Tibial nerve (tissue), 4 donors: ENCODE data around the gene RPL37A. TPM values are rescaled to one million over a fixed set of nuclear protein-coding genes. Genes with fewer than 3 reads are reported as not detected.
A peak's percentile ranks its signal among the peaks of the same experiment; 100 is the strongest.

Experiments used
- DNase-seq, 2 donors: peaks; one replicate each; pipeline ENCODE4 v3.0.0-alpha.2; 2019; ENCODE audit warnings: low spot score in 2 of 2
- H3K27ac ChIP-seq, 4 donors: fragments of 200-600 bp; sonication (generic) in 3 of 4; one replicate each; pipeline ENCODE4 v1.5.1; 2017 to 2019; ENCODE audit warnings: mild to moderate bottlenecking in 1 of 4
- H3K27me3 ChIP-seq, 2 donors: fragments of 200-600 bp; sonication (generic) in 1 of 2; one replicate each; pipeline versions ENCODE4 v1.5.1 to v1.6.0; 2017 to 2019
- H3K36me3 ChIP-seq, 3 donors: fragments of 200-600 bp; sonication (generic); one replicate each; pipeline ENCODE4 v1.5.1; 2018 to 2019
- H3K4me1 ChIP-seq, 4 donors: fragments of 200-600 bp; sonication (generic) in 3 of 4; one replicate each; pipeline ENCODE4 v1.5.1; 2017 to 2019
- H3K4me3 ChIP-seq, 4 donors: fragments of 200-600 bp; sonication (generic) in 3 of 4; one replicate each; pipeline ENCODE4 v1.5.1; 2017 to 2019; ENCODE audit warnings: mild to moderate bottlenecking in 1 of 4, moderate library complexity in 1 of 4
- H3K9me3 ChIP-seq, 4 donors: fragments of 200-600 bp; sonication (generic) in 3 of 4; one replicate each; pipeline ENCODE4 v1.5.1; 2017 to 2019
- CTCF ChIP-seq, 5 experiments: fragments of 200-600 bp in 3 of 5; fragments of 450-650 bp in 2 of 5; sonication (generic) in 3 of 5; IDR thresholded peaks; one replicate each; pipeline ENCODE4 v1.5.1; 2016 to 2019; ENCODE audit warnings: antibody characterized with exemption in 5 of 5, mild to moderate bottlenecking in 3 of 5, moderate library complexity in 2 of 5
- EP300 ChIP-seq, 2 donors: sonication (generic); formaldehyde crosslinking; IDR thresholded peaks; one replicate each; pipeline ENCODE4 v1.6.1; 2017; ENCODE audit warnings: antibody characterized with exemption in 2 of 2, mild to moderate bottlenecking in 1 of 2
- POLR2A ChIP-seq, 2 donors: fragments of 450-650 bp; IDR thresholded peaks; one replicate each; pipeline ENCODE4 v1.6.1; 2017; ENCODE audit warnings: antibody characterized with exemption in 2 of 2, mild to moderate bottlenecking in 2 of 2, moderate library complexity in 2 of 2
- WGBS, 2 donors: methylation state at CpG; one replicate each; pipeline ENCODE4 v1.1.5; 2018; 5-methylcytosine and 5-hydroxymethylcytosine counted together
- total RNA-seq, 4 donors: library from RNA; depleted of rRNA; stranded (reverse); fragments of >200 nt; gene quantifications; one replicate each; pipeline ENCODE4 v1.1.0, GENCODE V29; 2016

The RPL37A gene
- total RNA-seq, 4 donors from 2014 or later = 1,138 to 2,228 (median 1,396) TPM

- no peak for DNase-seq
- H3K4me3 ChIP-seq = no peak overlapping the region
- H3K4me1 ChIP-seq = no peaks in the 10 kb centered on the region
- no peaks in the 10 kb centered on the region for H3K27me3 ChIP-seq
- H3K27ac ChIP-seq = no peak overlapping the region
- TF ChIP-seq EP300 (IDR thresholded peaks at IDR 0.05) = no peak
- no peak for TF ChIP-seq POLR2A (IDR thresholded peaks at IDR 0.05)
- no peak for TF ChIP-seq CTCF (IDR thresholded peaks at IDR 0.05)
- 83 to 89% methylated on average over 7 of the region's 7 CpGs for WGBS, 2 donors
- no peaks in the 10 kb centered on the region for H3K9me3 ChIP-seq
- peaks cover 0 to 24% (median 0%) of the 10 kb centered on the region in 3 donors for H3K36me3 ChIP-seq
These were observed 12.4 kb upstream of the RPL37A start for GRCh38 chr2:216486271-216486670.

DNA sequence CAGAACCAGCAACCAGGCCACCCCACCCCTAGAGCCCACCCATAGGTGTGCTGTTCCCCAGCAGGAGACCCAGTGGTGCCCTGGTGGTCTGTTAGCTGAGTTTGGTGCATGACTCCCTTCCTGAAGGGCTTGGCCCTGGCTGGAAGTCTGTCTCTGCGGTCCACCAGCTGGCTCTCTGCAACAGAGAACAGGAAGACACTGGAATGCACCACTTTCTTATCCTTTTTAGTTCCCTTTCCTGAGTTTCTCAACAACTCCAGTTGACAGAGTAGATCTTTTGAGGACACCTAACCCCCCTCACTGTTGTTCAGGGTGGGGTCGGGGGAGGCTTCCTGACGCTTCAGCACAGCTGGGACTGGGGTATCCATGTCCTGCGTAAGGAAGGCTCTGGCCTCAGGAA is 11.9 kb upstream of the RPL37A start:
- H3K36me3 ChIP-seq = peaks cover 0 to 20% (median 0%) of the 10 kb centered on the region in 3 donors
- no peaks in the 10 kb centered on the region for H3K4me1 ChIP-seq
- no peak overlapping the region for H3K4me3 ChIP-seq
- 68 to 69% methylated on average over 4 of the region's 4 CpGs for WGBS, 2 donors
- peak overlapping the region in 1 of 4 donors; percentile 37 for H3K27ac ChIP-seq
- no peak for DNase-seq
- peak in 1 of 2 donors; percentile 13 for TF ChIP-seq EP300 (IDR thresholded peaks at IDR 0.05)
- no peak for TF ChIP-seq CTCF (IDR thresholded peaks at IDR 0.05)
- no peaks in the 10 kb centered on the region for H3K9me3 ChIP-seq
- H3K27me3 ChIP-seq = no peaks in the 10 kb centered on the region

GRCh38 chr2:216490061-216490460 is 8.6 kb upstream of the RPL37A start:
- DNase-seq = no peak
- TF ChIP-seq POLR2A (IDR thresholded peaks at IDR 0.05) = no peak
- TF ChIP-seq EP300 (IDR thresholded peaks at IDR 0.05) = no peak
- TF ChIP-seq CTCF (IDR thresholded peaks at IDR 0.05) = no peak
- Histone ChIP-seq H3K9me3 (no peaks in the 10 kb centered on the region), H3K4me3 (no peak overlapping the region), H3K36me3 (no peaks in the 10 kb centered on the region), H3K4me1 (peaks cover 0 to 5% (median 0%) of the 10 kb centered on the region in 4 donors), H3K27ac (no peak overlapping the region), H3K27me3 (no peaks in the 10 kb centered on the region)
- 68 to 83% methylated on average over 1 of the region's 1 CpG for WGBS, 2 donors

DNA sequence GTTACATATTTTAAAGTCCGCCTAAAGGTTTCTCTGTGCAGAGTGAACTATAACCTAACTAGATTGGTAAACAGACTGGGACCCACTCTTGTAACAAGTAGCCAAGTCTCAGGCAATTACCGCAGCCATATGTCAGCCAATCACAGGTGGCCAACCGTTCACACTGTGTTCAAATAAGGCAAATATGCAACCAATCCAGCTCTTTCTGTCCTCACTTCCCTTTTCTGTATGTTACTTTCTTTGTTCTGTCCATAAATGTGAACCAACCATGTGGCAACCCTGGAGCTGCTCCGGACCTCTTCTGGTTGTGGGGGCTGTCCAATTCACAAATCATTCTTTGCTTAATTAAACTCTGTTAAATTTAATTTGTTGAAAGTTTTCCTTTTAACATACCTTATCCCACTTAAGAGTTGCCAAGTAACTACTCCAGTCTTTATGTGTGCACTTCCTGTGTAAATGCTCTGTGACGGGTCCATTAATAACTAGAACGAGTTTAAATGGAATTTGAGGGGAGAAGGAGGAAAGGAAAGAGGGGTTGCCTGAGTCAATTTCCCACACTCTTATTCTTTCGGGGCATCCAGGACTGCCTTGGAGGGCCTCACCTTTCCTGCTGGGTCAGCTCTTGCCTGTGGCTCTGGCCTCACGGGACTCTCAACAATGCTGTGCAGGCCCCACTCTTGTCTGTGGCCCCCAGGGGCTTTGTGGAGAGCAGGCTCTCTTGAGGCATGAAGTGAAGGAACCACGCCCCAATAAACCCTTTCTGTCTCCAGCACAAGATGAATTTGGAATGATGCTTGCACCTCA is 6.6 kb upstream of the RPL37A start:
- no peak for DNase-seq
- Histone ChIP-seq H3K4me1 (peaks cover 0 to 5% (median 0%) of the 10 kb centered on the region in 4 donors), H3K36me3 (no peaks in the 10 kb centered on the region), H3K9me3 (no peaks in the 10 kb centered on the region), H3K27ac (no peak overlapping the region), H3K4me3 (no peak overlapping the region), H3K27me3 (no peaks in the 10 kb centered on the region)
- TF ChIP-seq CTCF (IDR thresholded peaks at IDR 0.05) = no peak
- TF ChIP-seq POLR2A (IDR thresholded peaks at IDR 0.05) = no peak
- no peak for TF ChIP-seq EP300 (IDR thresholded peaks at IDR 0.05)
- WGBS, 2 donors = 74 to 75% methylated on average over 9 of the region's 9 CpGs

- WGBS, 2 donors = 44 to 47% methylated on average over 6 of the region's 6 CpGs
- no peaks in the 10 kb centered on the region for H3K27me3 ChIP-seq
- no peaks in the 10 kb centered on the region for H3K9me3 ChIP-seq
- no peaks in the 10 kb centered on the region for H3K36me3 ChIP-seq
- no peak for DNase-seq
- no peak overlapping the region for H3K27ac ChIP-seq
- TF ChIP-seq EP300 (IDR thresholded peaks at IDR 0.05) = no peak
- TF ChIP-seq POLR2A (IDR thresholded peaks at IDR 0.05) = no peak
- no peak for TF ChIP-seq CTCF (IDR thresholded peaks at IDR 0.05)
- no peak overlapping the region for H3K4me3 ChIP-seq
- peaks cover 0 to 10% (median 4%) of the 10 kb centered on the region in 4 donors for H3K4me1 ChIP-seq
These were observed 5.9 kb upstream of the RPL37A start for GRCh38 chr2:216492597-216493333.
